ENCODE results near the gene GTPBP4.

DNA sequence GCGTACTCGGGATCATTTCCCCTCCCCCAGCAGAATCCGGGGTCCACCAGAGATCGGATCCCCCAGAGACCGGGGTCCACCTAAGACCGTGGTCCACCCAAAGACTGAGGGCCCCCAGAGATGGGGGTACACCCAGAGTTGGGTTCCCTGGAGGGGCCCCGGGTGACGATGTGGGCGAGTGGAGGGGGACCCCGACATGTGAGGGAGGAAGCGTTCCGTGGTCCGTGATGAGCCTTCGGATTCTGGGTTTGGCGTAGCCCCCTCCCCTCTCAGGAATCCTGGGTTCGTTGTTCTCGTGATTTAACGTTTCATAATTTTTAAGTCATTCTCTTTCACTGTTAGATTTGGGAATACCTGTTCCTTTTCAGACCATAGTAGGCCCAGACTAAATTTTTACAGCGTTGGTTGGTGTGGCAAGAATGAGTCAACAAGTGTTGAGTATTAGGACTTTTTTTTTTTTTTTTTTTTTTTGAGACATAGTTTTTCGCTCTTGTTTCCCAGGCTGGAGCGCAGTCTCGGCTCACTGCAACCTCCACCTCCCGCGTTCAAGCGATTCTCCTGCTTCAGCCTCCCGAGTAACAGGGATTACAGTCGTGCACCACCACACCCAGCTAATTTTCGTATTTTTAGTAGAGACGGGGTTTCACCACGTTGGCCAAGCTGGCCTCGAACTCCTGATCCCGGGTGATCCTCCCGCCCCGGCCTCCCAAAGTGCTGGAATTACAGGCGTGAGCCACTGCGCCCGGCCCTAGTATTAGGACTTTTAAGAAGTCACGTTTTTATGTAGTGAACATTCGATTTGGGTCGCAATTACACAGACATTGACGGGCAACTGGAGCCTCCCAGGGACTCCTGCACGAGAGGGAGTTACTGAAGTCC is 672 bp downstream of the GTPBP4 start:
- TF ChIP-seq, protein P1, sequence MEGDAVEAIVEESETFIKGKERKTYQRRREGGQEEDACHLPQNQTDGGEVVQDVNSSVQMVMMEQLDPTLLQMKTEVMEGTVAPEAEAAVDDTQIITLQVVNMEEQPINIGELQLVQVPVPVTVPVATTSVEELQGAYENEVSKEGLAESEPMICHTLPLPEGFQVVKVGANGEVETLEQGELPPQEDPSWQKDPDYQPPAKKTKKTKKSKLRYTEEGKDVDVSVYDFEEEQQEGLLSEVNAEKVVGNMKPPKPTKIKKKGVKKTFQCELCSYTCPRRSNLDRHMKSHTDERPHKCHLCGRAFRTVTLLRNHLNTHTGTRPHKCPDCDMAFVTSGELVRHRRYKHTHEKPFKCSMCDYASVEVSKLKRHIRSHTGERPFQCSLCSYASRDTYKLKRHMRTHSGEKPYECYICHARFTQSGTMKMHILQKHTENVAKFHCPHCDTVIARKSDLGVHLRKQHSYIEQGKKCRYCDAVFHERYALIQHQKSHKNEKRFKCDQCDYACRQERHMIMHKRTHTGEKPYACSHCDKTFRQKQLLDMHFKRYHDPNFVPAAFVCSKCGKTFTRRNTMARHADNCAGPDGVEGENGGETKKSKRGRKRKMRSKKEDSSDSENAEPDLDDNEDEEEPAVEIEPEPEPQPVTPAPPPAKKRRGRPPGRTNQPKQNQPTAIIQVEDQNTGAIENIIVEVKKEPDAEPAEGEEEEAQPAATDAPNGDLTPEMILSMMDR (IDR thresholded peaks at IDR 0.05): no peak
- no peak for TF ChIP-seq POLR2A (IDR thresholded peaks at IDR 0.05)
- TF ChIP-seq POLR2AphosphoS5 (IDR thresholded peaks at IDR 0.05): no peak

Data from prostate gland (tissue), 2 donors.